OCI-LY3 (cell line): ENCODE data around the gene CUL9.

Experiments
- CTCF ChIP-seq: fragments of 200-600, 300-600 bp; sonication (generic); IDR thresholded peaks from 2 replicates; pipeline ENCODE4 v1.5.1; 2014; ENCODE audit warnings: antibody characterized with exemption, low read length, low read depth
- EZH2phosphoT487 ChIP-seq: fragments of 200-600 bp; shearing (Covaris generic); IDR thresholded peaks from 2 replicates; pipeline ENCODE4 v1.6.1; 2018; ENCODE audit warnings: antibody characterized with exemption, mixed run types, low read depth

DNA sequence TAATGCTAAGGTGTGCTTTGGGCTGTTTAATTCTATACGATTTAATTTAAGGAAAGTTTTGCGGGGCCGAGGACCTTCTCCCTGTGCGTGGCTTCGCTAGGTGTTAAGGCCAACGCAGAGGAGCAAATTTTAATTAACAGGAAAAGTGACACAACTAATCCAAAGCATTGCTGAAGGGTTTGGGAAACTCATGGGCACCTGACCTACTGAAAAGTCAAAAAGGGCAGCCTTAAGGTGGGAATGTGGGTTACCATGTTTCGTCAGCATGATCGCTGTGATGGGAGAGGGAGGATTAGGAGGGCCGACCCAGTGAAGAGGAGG, 415 bp upstream of the CUL9 start:
- TF ChIP-seq CTCF: no peak
- TF ChIP-seq EZH2phosphoT487: no peak
